HG03039 (cell line): Measurements from ENCODE around the gene MYF5.

Experiments
- ATAC-seq: cut with Tn5 transposase; IDR thresholded peaks from one replicate; pipeline ENCODE4 v1.9.1; 2021; ENCODE audit warnings: mild to moderate bottlenecking, moderate library complexity; ENCODE audit not compliant: unreplicated experiment

Gene MYF5

GRCh38 chr12:80756875-80757274, 40.2 kb downstream of the MYF5 start:
- ATAC-seq: peak; percentile 92

DNA sequence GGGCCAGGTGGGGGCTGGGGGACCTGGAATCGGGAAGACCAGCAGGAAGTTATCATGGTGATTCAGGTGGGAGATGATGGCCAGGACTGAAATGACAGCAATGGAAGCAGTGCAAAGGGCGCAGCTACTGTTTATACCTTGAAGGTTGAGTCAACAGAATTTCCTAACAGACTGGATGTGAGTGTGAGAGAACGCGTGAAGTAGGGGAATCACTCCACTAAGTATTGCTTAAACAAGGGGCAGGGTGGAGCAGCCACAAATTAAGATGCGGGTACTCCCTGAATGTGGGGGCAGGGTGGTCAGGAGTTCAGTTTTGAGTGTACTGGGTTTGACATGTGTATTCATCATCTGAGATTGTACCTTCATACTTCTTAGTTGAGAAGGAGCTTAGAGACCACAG, 45.1 kb downstream of the MYF5 start:
- peak; percentile 40 for ATAC-seq

GRCh38 chr12:80763874-80764273, 47.2 kb downstream of the MYF5 start:
- ATAC-seq: no peak

GRCh38 chr12:80766210-80766609, 49.5 kb downstream of the MYF5 start:
- ATAC-seq: no peak

GRCh38 chr12:80766897-80767296, 50.2 kb downstream of the MYF5 start:
- peak; percentile 97 for ATAC-seq
